Measurements from ENCODE around the gene GOLPH3. TPM values are rescaled to one million over a fixed set of nuclear protein-coding genes. Genes with fewer than 3 reads are reported as not detected.
A peak's percentile ranks its signal among the peaks of the same experiment; 100 is the strongest.

Gene GOLPH3
- total RNA-seq, 1 donor from 2014 or later: 105 TPM

DNA sequence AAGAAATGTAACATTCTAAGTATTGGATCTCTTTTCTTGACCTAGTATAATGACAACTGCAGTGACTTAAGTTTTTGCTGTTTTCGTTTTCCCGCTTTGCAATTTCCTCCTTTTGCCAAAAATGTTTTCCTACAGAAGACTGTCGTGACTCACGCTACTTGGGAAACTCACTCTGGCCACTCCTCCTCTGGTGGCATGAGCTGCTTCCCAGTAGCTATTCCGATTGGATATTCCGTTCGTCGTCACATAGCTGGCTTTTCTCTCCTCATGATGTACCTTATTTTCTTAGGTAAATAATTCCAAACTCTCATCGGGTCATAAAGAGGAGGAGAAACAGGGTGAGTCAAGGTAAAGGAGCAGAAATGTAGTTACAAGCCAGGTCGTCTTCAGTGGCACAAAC lies 64.9 kb downstream of the GOLPH3 start:
- peaks cover 25% of the 10 kb centered on the region for H3K4me1 Mint-ChIP-seq (ENCODE audit: unreplicated experiment)
- H3K4me3 Mint-ChIP-seq (ENCODE audit: unreplicated experiment): peak overlapping the region; percentile 74
- peaks cover 7% of the 10 kb centered on the region for H3K27me3 Mint-ChIP-seq (ENCODE audit: unreplicated experiment)
- TF ChIP-seq, protein P1, sequence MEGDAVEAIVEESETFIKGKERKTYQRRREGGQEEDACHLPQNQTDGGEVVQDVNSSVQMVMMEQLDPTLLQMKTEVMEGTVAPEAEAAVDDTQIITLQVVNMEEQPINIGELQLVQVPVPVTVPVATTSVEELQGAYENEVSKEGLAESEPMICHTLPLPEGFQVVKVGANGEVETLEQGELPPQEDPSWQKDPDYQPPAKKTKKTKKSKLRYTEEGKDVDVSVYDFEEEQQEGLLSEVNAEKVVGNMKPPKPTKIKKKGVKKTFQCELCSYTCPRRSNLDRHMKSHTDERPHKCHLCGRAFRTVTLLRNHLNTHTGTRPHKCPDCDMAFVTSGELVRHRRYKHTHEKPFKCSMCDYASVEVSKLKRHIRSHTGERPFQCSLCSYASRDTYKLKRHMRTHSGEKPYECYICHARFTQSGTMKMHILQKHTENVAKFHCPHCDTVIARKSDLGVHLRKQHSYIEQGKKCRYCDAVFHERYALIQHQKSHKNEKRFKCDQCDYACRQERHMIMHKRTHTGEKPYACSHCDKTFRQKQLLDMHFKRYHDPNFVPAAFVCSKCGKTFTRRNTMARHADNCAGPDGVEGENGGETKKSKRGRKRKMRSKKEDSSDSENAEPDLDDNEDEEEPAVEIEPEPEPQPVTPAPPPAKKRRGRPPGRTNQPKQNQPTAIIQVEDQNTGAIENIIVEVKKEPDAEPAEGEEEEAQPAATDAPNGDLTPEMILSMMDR (IDR thresholded peaks at IDR 0.05; ENCODE audit: unreplicated experiment): no peak
- peaks cover 63% of the 10 kb centered on the region for H3K36me3 Mint-ChIP-seq (ENCODE audit: low read depth, unreplicated experiment)
- H3K9me3 Mint-ChIP-seq (ENCODE audit: unreplicated experiment): no peaks in the 10 kb centered on the region
- DNase-seq (ENCODE audit: low spot score): no peak
- peak overlapping the region; percentile 49 for H3K27ac Mint-ChIP-seq (ENCODE audit: unreplicated experiment)

DNA sequence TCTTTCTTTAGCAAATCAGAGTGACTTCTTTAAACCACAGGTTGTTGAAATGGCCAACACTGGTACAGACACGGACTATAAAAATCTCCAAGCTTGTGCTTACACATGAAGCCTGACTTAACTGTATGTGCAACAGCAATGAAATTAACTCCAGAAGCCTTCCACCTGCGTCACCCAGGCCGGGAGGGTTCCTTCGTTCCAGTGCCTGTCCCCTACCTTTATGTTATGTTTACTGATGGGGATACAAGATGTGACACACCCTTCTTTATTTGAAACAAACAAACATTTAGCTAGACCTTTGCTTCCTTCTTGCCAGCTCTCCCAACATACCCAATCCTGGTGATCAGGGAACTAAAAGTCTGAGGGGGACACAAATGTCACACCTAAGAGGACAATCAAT lies 66.0 kb downstream of the GOLPH3 start:
- TF ChIP-seq, protein P1 (IDR thresholded peaks at IDR 0.05; ENCODE audit: unreplicated experiment): no peak
- no peak for DNase-seq (ENCODE audit: low spot score)
- Mint-ChIP-seq H3K9me3 (ENCODE audit: unreplicated experiment) (no peaks in the 10 kb centered on the region), H3K4me1 (ENCODE audit: unreplicated experiment) (peaks cover 25% of the 10 kb centered on the region), H3K27me3 (ENCODE audit: unreplicated experiment) (peaks cover 7% of the 10 kb centered on the region), H3K4me3 (ENCODE audit: unreplicated experiment) (peak overlapping the region; percentile 33), H3K36me3 (ENCODE audit: low read depth, unreplicated experiment) (peaks cover 66% of the 10 kb centered on the region), H3K27ac (ENCODE audit: unreplicated experiment) (no peak overlapping the region)

DNA sequence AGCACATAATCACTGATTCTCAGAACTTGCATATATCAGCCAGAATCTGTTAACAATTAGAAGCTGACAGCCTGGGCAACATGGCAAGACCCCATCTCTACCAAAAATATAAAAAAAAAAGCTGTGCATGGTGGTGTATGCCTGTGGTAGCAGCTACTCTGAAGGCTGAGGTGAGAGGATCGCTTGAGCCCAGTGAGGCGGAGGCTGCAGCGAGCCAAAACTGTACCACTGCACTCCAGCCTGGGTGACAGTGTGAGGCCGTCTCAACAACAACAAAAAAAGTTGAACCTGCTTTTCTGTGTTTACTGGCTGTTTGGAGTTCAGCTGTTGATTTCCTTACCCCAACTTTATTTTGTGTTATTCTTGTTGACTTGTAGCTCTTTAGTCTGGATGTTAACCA lies 66.8 kb downstream of the GOLPH3 start:
- H3K9me3 Mint-ChIP-seq (ENCODE audit: unreplicated experiment): no peaks in the 10 kb centered on the region
- peaks cover 7% of the 10 kb centered on the region for H3K27me3 Mint-ChIP-seq (ENCODE audit: unreplicated experiment)
- TF ChIP-seq, protein P1 (IDR thresholded peaks at IDR 0.05; ENCODE audit: unreplicated experiment): no peak
- H3K27ac Mint-ChIP-seq (ENCODE audit: unreplicated experiment): peak overlapping the region; percentile 36
- H3K4me3 Mint-ChIP-seq (ENCODE audit: unreplicated experiment): no peak overlapping the region
- H3K36me3 Mint-ChIP-seq (ENCODE audit: low read depth, unreplicated experiment): peaks cover 65% of the 10 kb centered on the region
- no peak for DNase-seq (ENCODE audit: low spot score)
- H3K4me1 Mint-ChIP-seq (ENCODE audit: unreplicated experiment): peaks cover 23% of the 10 kb centered on the region

DNA sequence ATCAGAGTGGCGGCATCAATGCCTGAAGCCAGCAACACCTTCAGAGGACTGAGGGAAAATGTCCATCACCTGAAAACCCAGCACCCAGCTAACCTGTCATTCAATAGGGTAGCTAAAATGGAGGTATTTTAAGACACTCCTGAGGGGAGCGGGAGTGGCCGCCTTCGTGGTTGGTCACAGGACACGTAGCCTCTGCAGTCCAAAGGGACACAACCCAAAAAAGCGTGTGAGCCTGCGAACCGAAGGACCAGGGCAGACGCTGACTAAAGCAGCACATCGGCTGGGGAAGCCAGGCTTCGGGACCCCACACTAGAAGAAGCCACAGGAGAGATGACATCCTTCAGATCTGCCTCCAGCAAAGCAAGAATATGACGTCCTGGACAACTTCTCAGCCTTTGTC lies 70.6 kb downstream of the GOLPH3 start:
- H3K4me1 Mint-ChIP-seq (ENCODE audit: unreplicated experiment): peaks cover 36% of the 10 kb centered on the region
- no peak for DNase-seq (ENCODE audit: low spot score)
- peak overlapping the region; percentile 39 for H3K27ac Mint-ChIP-seq (ENCODE audit: unreplicated experiment)
- TF ChIP-seq, protein P1 (IDR thresholded peaks at IDR 0.05; ENCODE audit: unreplicated experiment): no peak
- H3K27me3 Mint-ChIP-seq (ENCODE audit: unreplicated experiment): peaks cover 21% of the 10 kb centered on the region
- peaks cover 66% of the 10 kb centered on the region for H3K36me3 Mint-ChIP-seq (ENCODE audit: low read depth, unreplicated experiment)
- H3K4me3 Mint-ChIP-seq (ENCODE audit: unreplicated experiment): peak overlapping the region; percentile 37
- H3K9me3 Mint-ChIP-seq (ENCODE audit: unreplicated experiment): no peaks in the 10 kb centered on the region

DNA sequence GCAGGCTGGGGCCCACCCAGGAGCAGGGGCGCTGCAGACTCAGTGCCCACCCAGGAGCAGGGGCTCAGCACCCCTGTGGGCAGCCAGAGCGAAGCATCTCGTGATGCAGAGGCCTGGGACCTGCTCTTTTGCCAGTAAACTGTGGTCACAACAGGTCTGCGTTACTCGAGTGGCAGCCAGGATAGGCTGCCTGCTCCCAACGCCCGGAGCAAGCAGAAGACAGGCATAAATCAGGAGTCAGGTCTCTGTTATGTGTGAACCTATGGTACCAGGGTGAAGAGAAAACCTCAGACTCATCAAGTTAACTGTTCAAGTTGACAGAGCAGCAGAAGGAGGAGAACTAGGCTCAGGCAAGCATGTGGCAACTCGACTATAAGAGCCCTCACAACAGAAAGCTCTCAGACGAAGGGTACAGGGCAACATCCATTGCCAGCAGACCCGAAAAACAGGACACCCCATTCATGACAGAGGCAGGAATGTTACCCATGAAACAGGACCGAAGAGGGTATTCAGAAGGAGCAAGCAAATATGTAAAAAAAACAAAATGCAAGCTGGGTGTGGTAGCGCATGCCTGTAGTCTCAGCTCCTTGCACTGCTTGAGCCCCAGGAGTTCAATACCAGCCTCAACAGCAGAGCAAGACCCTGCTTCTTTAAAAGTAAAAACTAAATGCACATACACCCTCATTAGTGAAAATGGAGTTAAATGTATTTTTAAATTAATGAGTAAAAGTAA lies 71.7 kb downstream of the GOLPH3 start:
- Mint-ChIP-seq H3K9me3 (ENCODE audit: unreplicated experiment) (no peaks in the 10 kb centered on the region), H3K27me3 (ENCODE audit: unreplicated experiment) (peaks cover 24% of the 10 kb centered on the region), H3K4me1 (ENCODE audit: unreplicated experiment) (peaks cover 45% of the 10 kb centered on the region), H3K4me3 (ENCODE audit: unreplicated experiment) (peak overlapping the region; percentile 60), H3K27ac (ENCODE audit: unreplicated experiment) (peak overlapping the region; percentile 86), H3K36me3 (ENCODE audit: low read depth, unreplicated experiment) (peaks cover 68% of the 10 kb centered on the region)
- DNase-seq (ENCODE audit: low spot score): no peak
- TF ChIP-seq, protein P1 (IDR thresholded peaks at IDR 0.05; ENCODE audit: unreplicated experiment): no peak

Data from endothelial cell (in vitro differentiated cells).